ENCODE data around the gene NRBP1. TPM values are rescaled to one million over a fixed set of nuclear protein-coding genes. Genes with fewer than 3 reads are reported as not detected.

The NRBP1 gene
- total and polyA plus RNA-seq, 2 of the 8 experiments (the other 6 are each of a cell fraction or from before 2014, with no cell fraction given): 115 to 145 TPM

DNA sequence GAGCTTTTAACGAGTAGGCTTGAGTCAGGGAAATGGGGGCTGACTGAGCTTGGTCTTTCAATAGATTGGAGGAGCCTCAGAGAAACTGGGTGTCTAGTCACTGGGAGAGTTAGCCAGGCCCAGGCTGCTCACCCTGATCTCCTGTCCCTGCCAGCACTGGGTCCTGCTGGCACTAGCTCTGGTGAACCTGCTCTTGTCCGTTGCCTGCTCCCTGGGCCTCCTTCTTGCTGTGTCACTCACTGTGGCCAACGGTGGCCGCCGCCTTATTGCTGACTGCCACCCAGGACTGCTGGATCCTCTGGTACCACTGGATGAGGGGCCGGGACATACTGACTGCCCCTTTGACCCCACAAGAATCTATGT is 14.5 kb downstream of the NRBP1 start:
- Histone ChIP-seq H2BK5ac (ENCODE audit: low read depth, low read length) (no peak overlapping the region), H3K4me2 (ENCODE audit: insufficient read depth in 1 of 2, low read depth in 2 of 2, low read length in 2 of 2) (peak overlapping the region; percentile 84 to 89), H2BK12ac (ENCODE audit: low read depth, low read length) (0 out of 2 replicates have a peak overlapping the region, but pooled peaks have one; percentile 13), H3K4ac (replicated peaks; ENCODE audit: insufficient read length, low read depth, low read length) (no peak overlapping the region), H4K20me1 (replicated peaks in 1 of 2; ENCODE audit: control insufficient read depth in 1 of 2, insufficient read depth in 2 of 2, low read length in 2 of 2) (no peaks in the 10 kb centered on the region), H3K79me2 (ENCODE audit: control insufficient read depth in 1 of 2, insufficient read depth in 2 of 2, low read length in 2 of 2) (no peaks in the 10 kb centered on the region), H3K4me1 (replicated peaks in 1 of 4; ENCODE audit: control insufficient read depth in 3 of 4, insufficient read depth in 4 of 4, low read length in 3 of 4) (peaks cover 0 to 14% (median 8%) of the 10 kb centered on the region in 4 experiments; a peak in 5 of 7 replicates), H4K91ac (replicated peaks; ENCODE audit: insufficient read length, low read length) (peak overlapping the region; percentile 11), H2BK20ac (ENCODE audit: low read length) (no peak overlapping the region), H3K9me3 (ENCODE audit: insufficient read depth in 2 of 2, low read depth in 1 of 2, low read length in 1 of 2) (no peaks in the 10 kb centered on the region), H2AFZ (ENCODE audit: low read length) (no peak overlapping the region; the same call in 1 of the 2 replicates), H3K14ac (ENCODE audit: insufficient read length) (no peak overlapping the region), H3K36me3 (ENCODE audit: control insufficient read depth in 2 of 4, insufficient read depth in 4 of 4, low read length in 3 of 4) (peaks cover 8 to 35% (median 18%) of the 10 kb centered on the region in 4 experiments; a peak in 7 of 8 replicates), H2AK5ac (ENCODE audit: low read depth, low read length) (no peak overlapping the region), H3K9ac (replicated peaks in 1 of 4; ENCODE audit: extremely low read depth in 1 of 4, low read depth in 3 of 4, low read length in 3 of 4) (peak overlapping the region in 3 of 4 experiments; percentile 44 to 61 (median 54); a peak in 4 of 7 replicates), H3K56ac (replicated peaks; ENCODE audit: insufficient read length, low read depth, low read length) (no peak overlapping the region), H3K27me3 (replicated peaks in 1 of 4; ENCODE audit: control insufficient read depth in 3 of 4, extremely low read depth in 1 of 4, insufficient read depth in 3 of 4, low read length in 3 of 4) (no peaks in the 10 kb centered on the region), H3K27ac (ENCODE audit: low read depth, low read length) (no peak overlapping the region), H3K23me2 (ENCODE audit: low read depth, low read length) (peaks cover 8% of the 10 kb centered on the region), H4K5ac (ENCODE audit: insufficient read length, low read depth, low read length) (no peak overlapping the region), H4K8ac (ENCODE audit: extremely low read depth, insufficient read depth, low read length) (peak overlapping the region; percentile 68; the same call in 1 of the 2 replicates), H2BK120ac (replicated peaks; ENCODE audit: low read depth, low read length) (no peak overlapping the region), H3K4me3 (ENCODE audit: extremely low read depth in 1 of 4, insufficient read depth in 2 of 4, low read depth in 3 of 4, low read length in 4 of 4) (peak overlapping the region; percentile 49 to 76 (median 63)), H2BK15ac (ENCODE audit: low read length) (no peak overlapping the region), H3K79me1 (ENCODE audit: low read depth, low read length) (no peaks in the 10 kb centered on the region; the same call in 1 of the 2 replicates), H3K18ac (ENCODE audit: extremely low read depth, low read length) (no peak overlapping the region; the same call in 1 of the 2 replicates), H3K23ac (ENCODE audit: insufficient read length) (no peak overlapping the region)
- FAIRE-seq (no peak), DNase-seq (ENCODE audit: low read depth in 1 of 2, low spot score in 2 of 2) (peak in 1 of 2 experiments; percentile 49)
- no peak for TF ChIP-seq BACH1 (IDR thresholded peaks at IDR 0.05; ENCODE audit: low read length)
- TF ChIP-seq USF2 (IDR thresholded peaks at IDR 0.05; ENCODE audit: low read length): no peak
- TF ChIP-seq BRCA1 (IDR thresholded peaks at IDR 0.05; ENCODE audit: low read depth, low read length): no peak
- TF ChIP-seq TAF1 (IDR thresholded peaks at IDR 0.05; ENCODE audit: low read depth, low read length): 0 out of 2 replicates have a peak, but pooled peaks have one; percentile 1
- no peak for TF ChIP-seq SP1 (IDR thresholded peaks at IDR 0.05; ENCODE audit: low read depth, low read length)
- TF ChIP-seq POLR2AphosphoS5 (IDR thresholded peaks at IDR 0.05; ENCODE audit: low read depth, low read length): peak; percentile 10; the same call in 1 of the 2 replicates
- no peak for TF ChIP-seq GABPA (IDR thresholded peaks at IDR 0.05; ENCODE audit: borderline replicate concordance, insufficient read depth, low read length)
- ChIA-PET CTCF (ENCODE audit: partially characterized antibody) (interaction anchor here (0.8 to 1.5 kb wide), 4 partner anchors 11 to 178 kb away, joined by 3 to 6 read pairs (median 3); no protein-coding TSS in a partner anchor), POLR2A (ENCODE audit: partially characterized antibody) (interaction anchor here (0.8 to 1.3 kb wide), 6 partner anchors 14 to 181 kb away, joined by 3 to 5 read pairs (median 4); partner anchors contain the start of genes NRBP1, PPM1G and ZNF513)
- 73% methylated on average over 6 of the region's 6 CpGs; no CpG with 5 or more reads in 1 of the 2 experiments for WGBS, 2 experiments (ENCODE audit: extremely low coverage in 1 of 2, insufficient coverage in 1 of 2, insufficient read length in 1 of 2, insufficient replicate concordance in 2 of 2, low coverage in 1 of 2, low lambda C conversion rate in 2 of 2, missing lambda C conversion rate in 1 of 2)

All from H1 (cell line).